Stimulated activated naive CD4-positive, alpha-beta T cell (primary cell): ENCODE data around the gene RAB6B.

Source experiments
- DNase-seq, 6 experiments: peaks; one replicate each; lab custom pipeline; 2025; lab: John Stamatoyannopoulos, UW

Gene RAB6B

DNA sequence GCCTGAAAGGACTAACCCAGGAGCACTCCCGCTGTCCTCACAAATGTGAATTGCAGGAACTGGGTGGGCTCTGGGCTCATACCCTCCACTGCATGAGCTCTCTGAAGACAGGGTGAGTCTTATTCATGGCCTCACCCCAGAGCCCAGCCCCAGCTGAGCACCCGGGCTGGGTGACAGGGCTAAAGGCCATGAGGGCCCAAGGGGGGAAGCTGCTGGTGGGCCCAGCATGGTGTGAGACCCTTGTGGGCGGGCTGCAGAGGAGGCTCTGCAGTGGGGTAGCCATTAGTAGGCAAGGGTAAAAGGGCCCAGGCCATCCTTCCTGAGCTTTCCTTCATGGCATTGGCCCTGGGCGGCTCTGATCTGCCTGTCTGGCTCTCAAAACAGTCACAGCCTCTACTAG is 59.7 kb downstream of the RAB6B start:
- no peak for DNase-seq

DNA sequence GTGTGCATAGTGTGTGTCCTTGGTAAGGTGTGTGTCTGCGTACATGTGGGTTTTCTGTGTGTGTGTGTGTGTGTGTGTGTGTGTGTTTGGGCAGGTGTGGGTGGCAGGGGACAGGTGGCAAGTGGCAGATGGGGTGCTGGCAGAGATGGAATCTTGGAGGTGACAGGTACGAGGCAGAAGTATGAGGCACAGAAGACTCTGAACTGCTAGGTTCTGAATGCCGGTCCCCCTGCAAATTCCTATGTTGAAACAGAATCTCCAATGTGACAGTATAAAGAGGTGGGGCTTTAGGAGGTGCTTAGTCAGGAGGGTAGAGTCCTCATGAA is 60.3 kb downstream of the RAB6B start:
- DNase-seq = no peak

DNA sequence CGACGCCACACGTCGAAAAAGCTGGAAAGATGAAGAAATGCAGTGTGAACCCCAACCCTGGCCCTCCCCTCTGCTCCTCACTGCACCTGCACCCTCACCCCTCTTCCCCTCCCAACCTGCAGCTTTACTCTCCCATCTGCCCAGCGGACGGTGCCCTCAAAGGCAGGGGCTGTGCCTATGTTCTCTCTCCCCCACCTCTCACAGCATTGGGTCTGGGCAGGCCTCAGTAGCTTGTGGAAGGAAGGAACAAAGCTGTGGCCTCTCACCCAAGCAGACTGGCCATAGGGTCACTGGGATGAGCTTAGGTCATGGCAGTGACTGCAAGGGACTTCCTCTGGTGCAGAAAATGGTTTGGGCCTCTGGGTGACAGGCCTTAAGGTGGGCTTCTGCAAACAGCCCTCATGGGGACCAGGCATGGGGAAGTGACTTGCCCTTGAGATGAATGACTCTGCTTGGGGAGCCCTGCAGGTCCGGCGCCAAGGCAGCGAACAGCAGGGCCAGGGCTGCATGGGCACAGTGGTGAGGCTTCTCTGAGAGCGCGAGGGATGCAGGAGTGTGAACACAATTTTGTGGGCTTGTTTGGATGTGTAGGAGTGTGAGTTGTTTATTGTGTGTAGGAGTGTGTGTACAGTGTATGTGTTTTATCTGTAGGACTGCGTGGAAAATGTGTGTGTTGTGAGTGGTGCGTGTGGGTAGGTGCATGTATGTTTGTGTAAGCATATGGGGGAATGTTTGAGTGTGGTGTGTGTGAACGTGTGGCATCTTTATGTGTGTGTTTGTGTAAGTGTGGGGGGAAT is 60.9 kb downstream of the RAB6B start:
- DNase-seq = no peak

DNA sequence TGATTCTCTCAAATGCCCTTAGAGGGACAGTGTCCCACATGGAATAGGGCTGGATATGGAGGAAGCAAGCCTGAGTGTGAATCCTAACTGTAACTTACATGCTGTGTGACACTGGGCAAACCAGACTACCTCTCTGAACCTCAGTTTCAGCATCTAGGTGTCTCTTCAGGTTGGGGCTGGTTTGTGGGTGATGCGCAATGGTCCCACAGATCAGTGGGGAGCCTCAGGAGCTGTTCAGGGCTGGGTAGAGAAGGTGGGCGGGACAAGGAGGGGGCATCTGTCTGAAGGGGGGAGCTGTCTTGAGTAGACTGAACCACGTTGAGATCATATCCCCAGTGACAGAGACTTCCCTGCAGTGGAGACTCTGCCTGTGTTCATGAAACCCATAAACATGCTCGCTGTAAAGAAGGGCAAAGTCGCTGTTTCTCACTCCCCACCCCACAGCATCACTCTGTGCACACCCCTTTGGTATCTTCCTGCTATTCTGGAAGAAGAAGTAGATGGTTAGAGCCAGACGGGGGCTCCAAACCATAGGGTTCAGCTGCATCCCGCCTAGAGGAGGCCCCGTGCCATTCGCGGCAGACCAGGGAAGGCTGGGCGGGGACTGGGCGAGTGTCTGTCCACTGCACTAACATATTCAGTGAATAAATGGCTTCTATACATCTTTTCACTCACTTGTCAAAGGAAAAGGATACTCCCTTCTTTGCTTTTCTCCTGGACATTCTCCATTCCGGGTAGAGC is 61.6 kb downstream of the RAB6B start:
- no peak for DNase-seq

DNA sequence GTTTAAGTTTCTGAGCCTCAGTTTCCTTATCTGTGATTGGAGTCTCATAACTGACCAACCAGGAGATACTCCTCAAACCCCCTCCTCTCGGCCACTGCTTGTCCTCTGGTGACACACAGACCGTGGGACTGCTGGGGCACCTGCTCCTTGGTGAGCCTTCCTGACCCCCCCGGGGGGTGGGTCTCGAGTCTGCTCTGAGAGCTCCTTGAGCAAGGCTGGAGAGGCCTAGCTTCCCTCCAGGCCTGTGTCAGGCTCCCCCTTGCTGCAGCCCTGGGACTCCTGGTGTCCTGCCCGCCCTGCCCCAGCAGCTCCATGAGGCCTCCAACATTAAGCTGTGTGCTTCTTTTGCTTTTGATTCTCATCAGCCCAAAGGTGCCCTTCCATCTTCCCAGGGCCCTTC is 62.4 kb downstream of the RAB6B start:
- DNase-seq = no peak

DNA sequence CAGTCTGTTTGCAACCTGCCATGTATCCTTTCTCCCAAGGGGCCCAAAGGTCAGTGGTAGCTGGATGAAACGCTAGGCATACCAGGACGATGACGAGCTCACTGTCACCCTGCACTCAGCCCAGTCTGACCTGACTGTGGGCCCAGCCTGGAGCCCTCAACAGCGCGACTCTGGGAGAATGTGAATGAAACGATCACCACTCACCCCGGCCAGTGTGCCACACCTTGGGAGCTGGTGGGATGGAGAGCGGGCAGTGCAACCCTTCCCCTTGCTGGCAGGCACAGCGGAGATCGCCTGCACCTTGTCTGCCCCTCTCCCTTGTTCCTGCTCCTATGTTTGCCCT is 62.9 kb downstream of the RAB6B start:
- DNase-seq = no peak

DNA sequence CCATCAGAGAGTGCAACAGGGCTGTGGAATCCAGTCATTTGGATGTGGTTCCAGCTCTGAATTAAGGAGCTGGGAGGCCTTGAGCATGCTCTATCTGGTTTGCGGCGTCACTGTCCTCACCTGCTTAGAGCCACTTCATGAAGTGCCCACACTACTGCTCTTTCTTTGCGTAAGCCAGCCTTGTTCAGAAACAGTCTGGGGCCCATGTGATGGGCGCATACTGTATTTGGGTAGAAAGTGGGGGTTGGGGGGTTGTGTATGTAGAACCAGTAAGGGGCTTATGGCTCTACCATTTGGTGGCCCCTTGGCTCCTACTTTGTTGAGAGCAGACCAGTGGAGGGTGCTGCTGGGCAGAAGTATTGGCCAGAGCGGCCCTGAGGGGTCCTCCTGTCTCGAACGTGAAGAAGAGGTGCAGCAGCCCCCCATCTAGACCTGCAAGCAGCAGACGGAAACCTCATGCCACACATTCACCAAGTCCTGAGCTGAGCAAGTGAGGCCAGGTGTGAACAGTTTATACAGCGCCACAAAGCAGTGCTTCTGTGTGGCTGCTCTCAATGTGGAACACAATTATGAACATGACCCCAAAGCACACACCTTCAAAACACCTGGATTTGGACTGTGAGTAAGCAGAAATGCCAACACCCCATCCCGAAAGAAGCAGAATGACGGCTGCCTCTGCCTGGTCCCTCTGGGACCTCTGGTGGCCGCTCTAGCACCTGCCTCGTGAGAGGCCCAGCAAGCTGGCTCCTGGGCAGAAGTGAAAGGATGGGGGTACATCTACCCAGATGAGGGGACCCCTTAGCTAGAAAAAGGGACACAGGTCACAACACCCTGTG is 63.5 kb downstream of the RAB6B start:
- DNase-seq = no peak

DNA sequence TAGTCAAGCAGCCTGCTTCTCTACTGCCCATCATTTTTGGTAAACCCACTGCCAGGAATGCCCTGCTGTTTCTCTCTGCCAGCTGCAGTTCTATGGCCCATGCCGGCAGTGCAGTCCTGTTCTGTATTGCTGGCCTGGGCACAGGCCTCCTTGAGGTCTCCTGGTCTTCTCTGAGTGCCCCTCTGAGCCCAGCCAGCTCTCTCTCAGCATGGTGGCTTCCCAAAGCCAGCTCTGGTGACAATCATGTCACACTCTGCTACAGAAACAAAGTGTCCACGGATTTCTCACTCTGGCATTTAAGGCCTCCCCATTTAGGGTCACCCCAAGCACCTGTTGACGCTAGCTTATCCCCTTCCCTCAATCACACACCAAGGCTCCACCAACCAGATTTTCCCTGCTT is 65.6 kb downstream of the RAB6B start:
- DNase-seq = no peak

DNA sequence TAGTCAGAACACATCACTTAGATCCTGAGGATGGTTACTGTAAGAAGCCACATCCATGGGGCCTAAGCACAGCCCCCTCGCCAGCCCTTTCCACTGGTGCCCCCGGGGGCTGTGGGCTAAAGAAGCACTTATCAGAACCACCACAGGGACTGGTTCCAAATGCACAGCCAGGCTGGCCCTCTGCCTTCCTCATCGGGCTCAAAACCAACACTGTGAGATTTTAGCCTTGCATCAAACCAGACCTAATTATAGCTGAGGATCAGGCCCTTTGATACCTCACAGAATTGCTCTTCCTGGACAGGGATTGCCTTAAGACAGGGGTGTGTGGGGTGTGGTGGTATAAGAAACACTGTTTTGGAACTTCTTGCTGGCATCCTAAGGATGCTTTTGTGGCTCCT is 66.4 kb downstream of the RAB6B start:
- no peak for DNase-seq

DNA sequence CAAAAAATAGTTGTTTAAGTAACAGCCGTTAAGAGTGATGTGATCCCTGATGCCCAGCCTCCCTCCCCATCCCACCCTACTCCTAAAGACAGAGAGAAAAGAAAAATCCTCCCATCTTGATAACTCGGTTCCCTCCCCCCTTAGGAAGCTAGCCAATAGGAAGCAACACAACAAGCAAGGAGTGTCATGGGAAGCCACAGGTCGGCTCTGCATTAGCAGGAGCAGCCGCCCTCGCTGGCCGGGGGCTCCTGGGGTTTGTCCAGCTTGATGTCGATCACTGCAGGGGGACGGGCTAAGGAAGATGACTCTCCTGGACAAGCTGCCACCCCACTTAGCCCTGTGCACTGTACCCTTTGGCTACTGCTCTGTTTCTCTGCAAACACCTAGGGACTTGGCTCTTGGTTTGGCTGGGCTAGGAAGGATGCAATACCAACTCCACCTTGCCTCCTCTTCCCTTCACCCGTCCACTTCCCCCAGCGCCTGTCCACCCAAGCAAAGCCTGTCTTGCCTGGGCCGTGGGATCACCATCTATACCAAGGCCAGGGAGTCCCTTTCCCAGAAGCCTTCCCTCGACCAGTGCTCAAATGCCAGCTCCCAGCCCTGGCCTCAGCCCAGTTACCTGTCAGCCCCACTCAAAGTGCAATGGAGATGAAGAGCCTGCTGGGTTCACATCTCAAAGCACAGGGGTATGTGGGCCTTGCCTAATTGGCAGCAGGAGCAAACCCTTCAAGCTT is 66.9 kb downstream of the RAB6B start:
- no peak for DNase-seq

DNA sequence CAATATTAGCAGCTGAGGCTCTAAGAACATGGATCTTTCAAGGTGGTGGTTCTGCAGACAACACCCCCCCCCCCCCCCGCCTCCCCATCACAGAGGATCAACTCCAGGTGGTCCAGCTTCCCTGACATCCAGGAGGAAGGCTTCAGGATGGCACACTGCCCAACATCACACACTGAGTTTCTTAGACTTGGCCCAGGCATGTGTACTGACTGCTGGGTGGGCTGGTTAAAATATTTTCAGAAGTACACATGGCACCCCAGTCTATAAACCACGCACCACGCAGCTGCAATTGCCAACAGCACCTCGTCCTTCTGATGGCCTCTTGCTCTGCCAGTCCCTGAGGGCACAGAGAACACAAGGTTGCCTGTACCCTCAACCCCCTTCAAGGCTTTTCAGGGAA is 68.0 kb downstream of the RAB6B start:
- DNase-seq = no peak

DNA sequence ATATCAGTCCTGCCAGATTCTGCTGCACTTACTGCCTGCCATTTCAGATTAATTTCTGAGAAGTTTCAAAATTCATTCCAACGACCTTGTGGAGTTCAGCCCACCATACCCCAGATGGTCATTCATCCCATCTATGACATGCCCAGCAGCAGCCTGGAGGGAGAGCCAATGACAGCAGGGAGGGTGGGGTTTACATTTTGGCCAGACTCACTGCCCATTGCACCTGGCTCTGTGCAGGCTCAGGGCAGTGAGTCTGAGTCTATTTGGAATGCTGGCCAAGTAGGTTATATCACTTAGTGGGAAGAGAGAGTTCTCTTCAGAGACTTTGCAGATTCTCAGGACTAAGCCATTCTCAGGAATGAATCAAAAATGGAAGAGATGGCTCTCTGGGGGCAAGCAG is 68.5 kb downstream of the RAB6B start:
- no peak for DNase-seq

DNA sequence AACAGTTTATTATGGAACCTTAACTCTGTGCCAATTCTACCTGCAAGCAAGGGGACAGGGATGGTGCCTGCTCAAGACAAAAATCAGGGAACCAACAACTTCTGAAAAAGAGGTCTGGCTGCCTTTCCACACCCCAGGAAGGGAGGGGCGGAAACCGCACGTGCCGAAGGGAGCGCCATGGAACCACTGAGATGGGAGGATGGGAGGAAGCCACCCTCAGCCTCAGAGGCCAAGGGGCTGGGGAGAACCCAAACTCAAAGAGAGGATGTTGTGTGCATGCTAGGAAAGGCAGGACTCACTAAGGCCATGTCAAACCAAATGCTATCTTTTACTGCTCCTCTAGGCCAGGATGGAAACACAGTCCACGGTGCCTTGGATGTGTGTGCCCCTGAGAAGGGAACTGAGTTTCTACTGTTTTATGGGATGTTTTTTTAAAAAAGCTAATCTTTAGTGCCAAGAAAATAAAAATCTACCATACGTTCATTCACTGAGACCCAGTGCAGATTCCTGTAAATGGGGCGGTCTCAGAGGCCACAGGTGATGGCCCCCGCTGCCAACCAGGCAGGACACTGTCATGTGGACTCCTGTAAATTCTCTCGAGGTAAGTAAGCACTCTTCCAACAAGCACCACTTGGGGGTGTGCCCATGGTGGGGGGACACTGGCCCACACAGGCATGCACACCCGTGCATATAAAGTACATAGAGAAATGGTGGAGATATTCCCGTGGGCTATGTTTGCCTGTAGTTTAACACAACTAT is 69.5 kb downstream of the RAB6B start:
- DNase-seq = no peak

DNA sequence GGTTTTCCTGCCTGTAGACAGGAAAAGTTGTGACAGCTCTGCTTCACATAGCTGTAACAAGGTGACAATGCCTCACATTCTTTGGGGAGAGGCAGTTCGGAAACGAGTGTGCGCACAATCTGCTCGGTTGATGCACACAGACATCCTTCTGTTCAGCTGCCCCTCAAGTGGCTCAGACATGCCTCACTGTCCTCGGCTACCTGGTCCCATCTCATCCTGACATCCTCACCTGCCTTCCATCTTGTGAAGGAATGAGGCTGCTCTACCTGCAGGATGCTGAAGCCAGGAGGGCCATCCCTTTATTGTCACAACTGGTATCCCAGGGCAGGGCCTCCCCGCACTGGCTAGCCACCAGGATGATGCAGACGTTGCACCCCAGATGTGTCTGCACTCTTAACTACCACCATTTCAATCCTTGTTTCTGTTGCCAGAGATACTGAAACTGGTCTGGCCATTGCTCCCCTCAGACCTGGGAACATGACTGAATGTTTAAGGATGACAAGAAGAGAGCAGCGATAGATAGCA is 70.7 kb downstream of the RAB6B start:
- no peak for DNase-seq

DNA sequence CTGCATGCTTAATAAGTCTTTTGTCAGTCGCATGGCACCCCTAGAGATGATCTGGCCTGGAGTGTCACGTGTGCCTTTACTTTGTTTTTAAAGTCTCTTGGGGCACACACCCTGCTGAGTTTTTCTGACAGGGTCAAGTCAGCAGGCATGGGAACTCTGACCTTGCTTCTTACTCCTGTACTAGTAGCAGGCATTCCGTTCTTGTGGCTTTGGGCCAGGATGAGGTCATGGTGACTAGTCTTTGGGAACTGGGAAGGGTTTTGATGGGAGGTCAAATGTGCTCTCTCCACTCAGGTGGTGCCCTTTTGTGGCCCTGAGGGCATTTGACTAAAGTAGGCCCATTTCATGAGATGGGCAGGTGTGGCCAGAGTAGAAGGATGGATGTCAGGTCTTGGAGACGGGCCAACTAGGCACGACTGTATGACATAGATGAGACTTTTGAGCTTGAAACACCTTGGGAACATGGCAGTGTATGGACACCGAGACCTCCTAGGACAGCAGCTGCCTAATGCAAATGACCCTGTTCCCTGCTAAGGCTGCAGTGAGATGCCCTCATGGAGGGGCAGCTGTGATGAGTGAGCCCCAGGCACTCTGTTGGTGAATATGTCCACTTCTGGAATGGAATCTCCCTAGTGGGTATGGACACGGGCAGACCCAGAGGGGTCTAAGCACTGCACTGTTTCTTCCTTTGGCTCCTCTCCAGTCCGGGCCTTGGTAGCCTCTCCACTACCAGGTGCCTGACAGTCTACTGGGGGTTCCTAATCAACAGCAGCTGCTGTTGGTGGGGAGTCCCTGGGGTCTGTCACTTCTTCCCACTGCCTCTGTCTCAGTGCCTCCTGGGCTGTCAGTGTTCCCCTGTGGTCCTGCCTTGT is 73.7 kb downstream of the RAB6B start:
- no peak for DNase-seq

DNA sequence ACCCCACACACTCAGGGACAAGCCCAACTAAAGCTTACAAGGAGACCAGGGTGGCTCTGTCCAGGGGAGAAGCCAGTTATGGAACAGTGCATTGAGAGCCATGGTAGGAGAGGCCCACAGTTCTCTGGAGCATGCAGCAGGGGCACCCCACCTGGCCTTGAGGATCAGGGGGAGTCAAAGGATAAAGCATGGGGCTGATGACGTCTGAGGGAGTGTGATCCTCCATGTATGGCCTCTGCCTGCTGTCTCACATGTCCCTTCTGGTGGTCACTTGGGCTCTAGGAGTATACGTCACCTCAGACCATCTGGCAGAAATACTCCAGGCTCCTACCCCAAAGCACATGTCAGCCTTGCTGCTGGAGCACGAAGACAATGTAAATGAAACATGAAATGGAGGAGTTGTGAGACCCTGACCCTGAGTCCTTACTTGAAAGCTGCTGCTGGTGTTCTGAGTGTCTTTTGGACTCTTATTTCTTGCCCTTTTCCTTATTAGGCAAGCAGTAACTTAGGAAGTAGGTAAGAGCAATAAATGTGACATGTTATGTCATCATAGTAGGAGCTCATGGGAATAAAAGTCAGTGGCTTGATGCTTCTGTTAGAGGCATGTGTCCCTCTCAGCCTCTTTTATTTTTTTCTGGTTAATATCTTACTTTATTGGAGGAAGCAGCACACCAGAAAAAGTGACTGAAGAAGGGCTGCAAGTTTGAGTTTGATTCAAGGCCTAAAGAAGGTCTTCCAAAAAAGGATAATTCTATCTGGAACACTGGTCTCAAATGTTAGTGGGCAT is 74.6 kb downstream of the RAB6B start:
- no peak for DNase-seq

DNA sequence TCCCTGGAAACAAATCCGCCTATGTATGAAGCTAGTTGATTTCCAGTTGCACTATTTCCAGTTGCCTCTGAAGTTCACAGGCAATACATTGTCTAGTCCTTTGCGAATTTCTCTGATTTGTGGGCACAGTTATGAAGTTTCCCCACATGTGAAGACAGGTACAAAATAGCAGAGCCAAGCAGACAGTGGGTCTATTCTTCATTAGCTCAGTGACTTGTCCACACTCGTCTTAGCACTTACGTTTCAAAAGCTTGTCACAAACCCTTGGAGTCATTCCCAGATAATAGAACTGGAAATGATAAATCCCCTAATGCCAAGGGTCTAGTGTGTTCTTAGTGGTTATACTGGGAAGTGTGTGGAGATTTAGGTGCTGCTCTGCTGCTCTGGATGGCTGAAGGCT is 75.6 kb downstream of the RAB6B start:
- no peak for DNase-seq

DNA sequence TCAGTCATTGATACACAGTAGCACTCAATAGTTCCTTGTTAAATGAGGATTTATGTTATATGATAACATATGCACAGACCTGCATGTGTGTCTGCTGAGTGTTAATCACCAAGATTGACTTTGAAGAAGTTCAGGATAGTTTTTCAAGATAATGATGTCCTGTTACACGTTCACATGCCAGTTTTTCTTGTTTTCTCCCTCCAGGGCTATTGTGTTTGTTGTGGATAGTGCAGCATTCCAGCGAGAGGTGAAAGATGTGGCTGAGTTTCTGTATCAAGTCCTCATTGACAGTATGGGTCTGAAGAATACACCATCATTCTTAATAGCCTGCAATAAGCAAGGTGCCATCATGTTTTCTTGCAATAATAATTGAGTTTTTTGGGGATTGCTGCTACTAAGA is 80.3 kb downstream of the RAB6B start:
- DNase-seq = no peak

DNA sequence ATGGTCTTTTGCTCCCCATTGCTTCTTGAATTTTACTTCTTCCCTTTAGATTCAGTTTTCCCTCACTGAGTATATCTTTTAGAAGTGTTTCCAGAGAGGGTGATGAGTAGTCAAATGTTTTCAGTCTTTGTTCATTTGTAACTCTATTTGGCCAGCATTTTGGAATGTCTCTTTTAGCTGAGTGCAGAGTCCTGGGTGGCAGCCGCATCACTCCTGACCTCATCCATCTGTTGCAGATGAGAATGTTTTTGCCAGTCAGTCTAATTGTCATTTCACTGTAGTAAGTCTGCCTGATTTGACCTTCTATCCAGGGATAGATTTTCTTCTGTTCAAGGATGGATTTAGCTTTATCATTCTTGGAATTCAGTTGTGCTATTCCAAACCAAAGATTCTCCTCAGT is 82.8 kb downstream of the RAB6B start:
- no peak for DNase-seq
